Measurements from ENCODE around the gene RBFOX1. TPM values are rescaled to one million over a fixed set of nuclear protein-coding genes. Genes with fewer than 3 reads are reported as not detected.

The RBFOX1 gene
- total RNA-seq, 1 experiment from 2014 or later: not detected

- Histone ChIP-seq H3K27me3 (ENCODE audit: low read length) (no peaks in the 10 kb centered on the region), H3K79me2 (ENCODE audit: low read length) (no peaks in the 10 kb centered on the region), H4K20me1 (ENCODE audit: low read length) (no peaks in the 10 kb centered on the region), H3K36me3 (ENCODE audit: low read depth, low read length) (no peaks in the 10 kb centered on the region), H3K4me1 (ENCODE audit: insufficient read depth, low read length) (no peaks in the 10 kb centered on the region), H3K4me2 (ENCODE audit: low read length) (no peak overlapping the region), H3F3A (ENCODE audit: low read length, unreplicated experiment) (no peaks in the 10 kb centered on the region), H3K4me3 (ENCODE audit: low read length) (no peak overlapping the region), H3K9ac (ENCODE audit: low read length) (no peak overlapping the region), H2AFZ (ENCODE audit: low read length) (no peak overlapping the region), H3K9me3 (ENCODE audit: low read length) (no peaks in the 10 kb centered on the region), H3K9me2 (replicated peaks; ENCODE audit: low read length) (no peaks in the 10 kb centered on the region), H3K27ac (ENCODE audit: low read length) (no peak overlapping the region)
- ATAC-seq (no peak), DNase-seq (no peak)
- BruUV-seq (replicated peaks): no TSS peak
- no peak for TF ChIP-seq EZH2phosphoT487 (IDR thresholded peaks at IDR 0.05; ENCODE audit: borderline replicate concordance, low read length)
- POLR2A ChIA-PET (ENCODE audit: unreplicated experiment): no interaction called here
- CTCF ChIA-PET: no interaction called here
- intact Hi-C loops (cut with micrococcal nuclease): no loop called here
These were observed 412.1 kb downstream of the RBFOX1 start for GRCh38 chr16:7744546-7745264.

- no peaks in the 10 kb centered on the region for H3F3A ChIP-seq (ENCODE audit: low read length, unreplicated experiment)
- H3K4me1 ChIP-seq (ENCODE audit: insufficient read depth, low read length): no peaks in the 10 kb centered on the region
- no peak overlapping the region for H3K4me2 ChIP-seq (ENCODE audit: low read length)
- intact Hi-C loops (cut with micrococcal nuclease): no loop called here
- TF ChIP-seq EZH2 (IDR thresholded peaks at IDR 0.05; ENCODE audit: low read length, unreplicated experiment): no peak
- no peak for TF ChIP-seq EZH2phosphoT487 (IDR thresholded peaks at IDR 0.05; ENCODE audit: borderline replicate concordance, low read length)
- TF ChIP-seq, protein P1, sequence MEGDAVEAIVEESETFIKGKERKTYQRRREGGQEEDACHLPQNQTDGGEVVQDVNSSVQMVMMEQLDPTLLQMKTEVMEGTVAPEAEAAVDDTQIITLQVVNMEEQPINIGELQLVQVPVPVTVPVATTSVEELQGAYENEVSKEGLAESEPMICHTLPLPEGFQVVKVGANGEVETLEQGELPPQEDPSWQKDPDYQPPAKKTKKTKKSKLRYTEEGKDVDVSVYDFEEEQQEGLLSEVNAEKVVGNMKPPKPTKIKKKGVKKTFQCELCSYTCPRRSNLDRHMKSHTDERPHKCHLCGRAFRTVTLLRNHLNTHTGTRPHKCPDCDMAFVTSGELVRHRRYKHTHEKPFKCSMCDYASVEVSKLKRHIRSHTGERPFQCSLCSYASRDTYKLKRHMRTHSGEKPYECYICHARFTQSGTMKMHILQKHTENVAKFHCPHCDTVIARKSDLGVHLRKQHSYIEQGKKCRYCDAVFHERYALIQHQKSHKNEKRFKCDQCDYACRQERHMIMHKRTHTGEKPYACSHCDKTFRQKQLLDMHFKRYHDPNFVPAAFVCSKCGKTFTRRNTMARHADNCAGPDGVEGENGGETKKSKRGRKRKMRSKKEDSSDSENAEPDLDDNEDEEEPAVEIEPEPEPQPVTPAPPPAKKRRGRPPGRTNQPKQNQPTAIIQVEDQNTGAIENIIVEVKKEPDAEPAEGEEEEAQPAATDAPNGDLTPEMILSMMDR (conservative IDR thresholded peaks at IDR 0.05; ENCODE audit: low read depth, low read length): no peak
- no peak overlapping the region for H3K27ac ChIP-seq (ENCODE audit: low read length)
- H3K4me3 ChIP-seq (ENCODE audit: low read length): no peak overlapping the region
- H3K79me2 ChIP-seq (ENCODE audit: low read length): no peaks in the 10 kb centered on the region
- BruUV-seq (replicated peaks): no TSS peak
- no peak overlapping the region for H3K9ac ChIP-seq (ENCODE audit: low read length)
- ChIA-PET POLR2A (ENCODE audit: unreplicated experiment) (no interaction called here), CTCF (no interaction called here)
- no peaks in the 10 kb centered on the region for H3K9me3 ChIP-seq (ENCODE audit: low read length)
- H4K20me1 ChIP-seq (ENCODE audit: low read length): no peaks in the 10 kb centered on the region
- DNase-seq: no peak
- no peak overlapping the region for H2AFZ ChIP-seq (ENCODE audit: low read length)
- H3K27me3 ChIP-seq (ENCODE audit: low read length): no peaks in the 10 kb centered on the region
- no peak for ATAC-seq
- no peaks in the 10 kb centered on the region for H3K36me3 ChIP-seq (ENCODE audit: low read depth, low read length)
- H3K9me2 ChIP-seq (replicated peaks; ENCODE audit: low read length): no peaks in the 10 kb centered on the region
These were observed 412.6 kb downstream of the RBFOX1 start for GRCh38 chr16:7745276-7745675.

DNA sequence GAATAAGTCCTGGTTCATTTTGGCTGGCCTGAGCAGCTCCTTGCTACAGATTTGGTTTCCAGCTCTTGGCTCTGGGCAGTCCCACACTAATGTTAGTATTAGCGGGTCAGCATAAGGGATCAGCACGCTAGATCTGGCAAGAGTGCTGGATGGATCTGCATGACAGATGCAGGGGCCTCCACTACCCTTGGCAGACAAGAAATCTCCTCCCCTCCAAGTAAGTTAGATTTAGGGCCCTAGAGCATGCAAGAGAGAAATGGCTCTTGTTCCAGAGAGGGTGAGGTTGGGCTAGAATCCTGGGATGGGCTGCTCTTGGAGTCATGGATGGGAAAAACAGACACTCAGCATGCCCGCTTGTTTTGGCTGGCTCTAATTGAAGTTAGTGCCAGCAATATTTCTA, 414.3 kb downstream of the RBFOX1 start:
- TF ChIP-seq, protein P1 (conservative IDR thresholded peaks at IDR 0.05; ENCODE audit: low read depth, low read length): no peak
- TF ChIP-seq EZH2phosphoT487 (IDR thresholded peaks at IDR 0.05; ENCODE audit: borderline replicate concordance, low read length): no peak
- no peak for TF ChIP-seq EZH2 (IDR thresholded peaks at IDR 0.05; ENCODE audit: low read length, unreplicated experiment)
- Histone ChIP-seq H3K36me3 (ENCODE audit: low read depth, low read length) (no peaks in the 10 kb centered on the region), H3K27me3 (ENCODE audit: low read length) (no peaks in the 10 kb centered on the region), H3K4me2 (ENCODE audit: low read length) (no peak overlapping the region), H3K4me1 (ENCODE audit: insufficient read depth, low read length) (no peaks in the 10 kb centered on the region), H3K9me3 (ENCODE audit: low read length) (no peaks in the 10 kb centered on the region), H2AFZ (ENCODE audit: low read length) (no peak overlapping the region), H4K20me1 (ENCODE audit: low read length) (no peaks in the 10 kb centered on the region), H3K4me3 (ENCODE audit: low read length) (no peak overlapping the region), H3K79me2 (ENCODE audit: low read length) (no peaks in the 10 kb centered on the region), H3F3A (ENCODE audit: low read length, unreplicated experiment) (no peaks in the 10 kb centered on the region), H3K27ac (ENCODE audit: low read length) (no peak overlapping the region), H3K9me2 (replicated peaks; ENCODE audit: low read length) (no peaks in the 10 kb centered on the region), H3K9ac (ENCODE audit: low read length) (no peak overlapping the region)
- DNase-seq: no peak
- CTCF ChIA-PET: no interaction called here
- BruUV-seq (replicated peaks): no TSS peak
- no peak for ATAC-seq
- intact Hi-C loops (cut with micrococcal nuclease): no loop called here
- POLR2A ChIA-PET (ENCODE audit: unreplicated experiment): no interaction called here

Measured in PC-3 (cell line).